Measurements from ENCODE around the gene NXN.
"Not testable (repeated sequence)": the region's sequence is repeated elsewhere in the genome, so short reads cannot be mapped to it uniquely, and the experiment has no call there.

NXN gene

GRCh38 chr17:855569-855968 is 124.0 kb downstream of the NXN start:
- DNase-seq: no peak

- DNase-seq: not testable (repeated sequence)
Observed at GRCh38 chr17:852850-853249, 126.7 kb downstream of the NXN start.

GRCh38 chr17:852349-852748 is 127.2 kb downstream of the NXN start:
- no peak for DNase-seq

- DNase-seq: no peak
Observed at GRCh38 chr17:851924-852323, 127.7 kb downstream of the NXN start.

- DNase-seq: no peak
Observed at GRCh38 chr17:850851-851763, 128.5 kb downstream of the NXN start.

- DNase-seq: no peak
Observed at GRCh38 chr17:850086-850850, 129.3 kb downstream of the NXN start.

GRCh38 chr17:848402-848801 is 131.2 kb downstream of the NXN start:
- DNase-seq: no peak

- DNase-seq: no peak
Observed at GRCh38 chr17:846901-847843, 132.4 kb downstream of the NXN start.

GRCh38 chr17:841313-841712 is 138.3 kb downstream of the NXN start:
- no peak for DNase-seq

GRCh38 chr17:838486-838885 is 141.1 kb downstream of the NXN start:
- no peak for DNase-seq

GRCh38 chr17:836151-836550 is 143.4 kb downstream of the NXN start:
- DNase-seq: no peak

- DNase-seq: not testable (repeated sequence)
Observed at GRCh38 chr17:835721-836120, 143.9 kb downstream of the NXN start.

- no peak for DNase-seq
Observed at GRCh38 chr17:835263-835662, 144.3 kb downstream of the NXN start.

GRCh38 chr17:834136-834535 is 145.4 kb downstream of the NXN start:
- DNase-seq: no peak

- DNase-seq: no peak
Observed at GRCh38 chr17:830950-831349, 148.6 kb downstream of the NXN start.

GRCh38 chr17:830381-830780 is 149.2 kb downstream of the NXN start:
- DNase-seq: no peak

GRCh38 chr17:829614-830013 is 150.0 kb downstream of the NXN start:
- not testable (repeated sequence) for DNase-seq

- no peak for DNase-seq
Observed at GRCh38 chr17:828761-829160, 150.8 kb downstream of the NXN start.

- no peak for DNase-seq
Observed at GRCh38 chr17:826778-827177, 152.8 kb downstream of the NXN start.

- DNase-seq: no peak
Observed at GRCh38 chr17:825216-825615, 154.4 kb downstream of the NXN start.

- no peak for DNase-seq
Observed at GRCh38 chr17:824378-824777, 155.2 kb downstream of the NXN start.

GRCh38 chr17:823501-823902 is 156.1 kb downstream of the NXN start:
- DNase-seq: no peak

GRCh38 chr17:819251-819650 is 160.3 kb downstream of the NXN start:
- DNase-seq: no peak

All from NCI-H1048 (cell line).